GM10847 (cell line): ENCODE data around the gene CUBN.

Experiments
- POLR2A ChIP-seq: IDR thresholded peaks from 2 replicates; pipeline ENCODE4 v1.6.1; 2011; ENCODE audit not compliant: insufficient read length; ENCODE audit errors: extremely low read depth

The CUBN gene

DNA sequence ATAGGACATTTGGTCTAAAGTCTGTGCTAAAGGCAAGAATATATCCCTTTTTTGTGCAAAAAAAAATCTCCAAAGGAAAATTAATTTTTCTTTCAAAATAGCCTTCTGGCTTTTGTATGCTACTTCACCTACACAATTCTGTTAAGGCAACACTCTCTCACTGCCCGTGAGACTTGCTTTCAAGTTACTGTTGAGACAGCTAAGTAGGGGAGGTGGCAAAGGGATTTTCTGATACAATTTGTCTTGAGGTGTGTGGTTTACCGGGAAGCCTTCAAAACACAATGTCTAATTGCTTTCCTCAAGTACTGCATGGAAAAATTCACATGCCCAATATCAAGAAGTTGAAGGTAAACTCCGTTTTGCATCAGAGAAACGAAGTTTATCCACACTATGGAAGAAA, 261.6 kb downstream of the CUBN start:
- no peak for TF ChIP-seq POLR2A

DNA sequence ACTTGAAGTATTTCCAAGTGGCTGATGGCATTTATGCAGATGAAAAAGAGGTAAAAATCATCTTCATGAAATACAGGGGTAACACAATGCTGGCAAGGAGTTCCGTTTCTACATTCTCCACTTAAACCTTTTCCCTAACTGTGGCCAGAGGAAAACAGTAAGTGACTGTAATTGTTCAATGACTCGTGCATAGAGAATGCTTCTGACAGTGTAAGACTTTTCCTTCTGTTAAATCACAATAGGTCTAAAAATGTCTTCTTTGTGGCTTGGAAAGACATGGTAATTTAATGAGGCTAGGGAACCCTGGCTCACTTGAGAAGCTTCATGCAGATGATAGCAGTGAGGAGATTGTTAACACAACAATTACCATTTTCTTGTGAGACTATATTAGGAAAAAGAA, 262.1 kb downstream of the CUBN start:
- no peak for TF ChIP-seq POLR2A

DNA sequence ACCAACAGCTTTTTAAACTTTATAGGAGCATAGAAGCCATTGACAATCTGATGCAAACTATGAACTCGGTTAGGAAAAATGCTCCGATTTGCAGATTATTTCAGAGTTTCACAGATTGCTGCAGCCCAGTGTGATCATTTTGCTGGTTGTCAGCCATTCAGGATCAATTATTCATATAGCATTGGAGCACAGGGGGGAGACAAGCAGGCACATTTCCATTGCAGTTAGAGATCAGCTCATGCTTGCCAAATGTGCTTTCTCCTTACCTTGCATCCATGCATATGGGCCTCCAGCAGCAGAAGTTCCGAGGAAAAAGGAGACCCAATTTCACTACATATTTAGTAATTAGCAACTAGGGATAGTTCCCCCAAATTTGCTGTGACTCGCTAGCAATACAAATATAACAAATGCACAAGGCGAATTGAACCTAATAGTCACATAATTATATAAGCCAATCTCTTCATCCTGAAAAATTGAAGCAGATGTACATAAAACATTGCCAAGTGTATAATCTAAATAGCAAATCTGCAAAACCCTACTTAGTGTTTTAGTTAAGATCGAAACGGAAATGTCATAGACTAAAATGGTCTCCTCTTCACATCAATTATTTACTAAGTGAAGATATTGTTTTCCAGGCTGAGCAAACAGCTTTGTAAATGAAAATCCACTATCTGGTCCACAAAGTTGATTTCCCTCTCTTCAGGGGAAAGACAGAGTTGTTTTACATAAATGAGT, 262.9 kb downstream of the CUBN start:
- no peak for TF ChIP-seq POLR2A

DNA sequence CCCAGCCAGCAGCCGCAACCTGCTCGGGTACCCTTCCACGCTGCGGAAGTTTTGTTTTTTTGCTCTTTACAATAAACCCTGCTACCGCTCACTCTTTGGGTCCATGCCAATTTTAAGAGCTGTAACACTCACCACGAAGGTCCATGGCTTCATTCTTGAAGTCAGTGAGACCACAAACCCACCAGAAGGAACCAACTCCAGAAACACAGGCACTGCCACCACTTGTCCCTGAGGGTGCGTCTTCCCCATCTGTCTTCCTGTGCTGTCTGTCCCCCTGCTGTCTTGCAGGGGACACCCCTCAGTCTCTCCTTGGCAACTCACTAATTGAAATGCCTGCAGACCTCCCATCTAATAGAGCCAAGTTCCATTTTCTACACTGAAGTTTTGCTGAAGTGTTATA, 263.8 kb downstream of the CUBN start:
- TF ChIP-seq POLR2A: no peak

DNA sequence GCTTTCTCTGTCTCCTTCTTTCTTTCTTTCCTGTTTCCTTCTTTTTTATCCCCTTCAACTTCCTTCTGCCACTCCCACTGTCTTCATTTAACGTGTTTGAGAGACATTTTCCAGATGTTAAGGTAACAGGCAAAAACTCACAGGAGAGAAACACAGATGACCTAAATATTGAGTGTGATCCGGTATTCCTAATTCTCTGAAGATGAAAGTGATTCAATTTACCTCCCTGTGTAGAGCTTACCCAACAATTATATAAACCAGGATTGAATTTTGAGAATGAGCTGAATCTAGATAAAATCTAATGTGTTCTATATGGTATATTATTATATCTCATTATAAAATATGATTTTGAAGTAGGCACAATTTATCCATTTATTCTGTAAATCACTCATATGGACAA, 265.8 kb downstream of the CUBN start:
- no peak for TF ChIP-seq POLR2A

DNA sequence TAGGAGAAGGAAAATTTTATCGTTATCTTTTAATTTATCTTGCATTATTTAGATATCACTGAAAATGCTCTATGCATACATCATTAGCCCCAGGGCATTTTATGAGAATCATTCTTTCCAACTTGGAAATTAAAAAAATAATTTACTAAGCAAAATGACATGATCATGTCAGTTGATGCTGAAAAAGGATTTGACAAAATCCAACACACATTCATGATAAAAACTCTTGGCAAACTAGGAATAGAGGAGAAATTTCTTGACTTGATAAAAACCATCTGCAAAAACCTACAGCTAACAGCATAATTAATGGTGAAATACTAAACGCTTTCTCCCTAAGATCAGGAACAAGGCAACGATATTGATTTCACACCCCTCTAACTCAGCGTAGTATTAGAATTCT, 272.2 kb downstream of the CUBN start:
- TF ChIP-seq POLR2A: no peak

DNA sequence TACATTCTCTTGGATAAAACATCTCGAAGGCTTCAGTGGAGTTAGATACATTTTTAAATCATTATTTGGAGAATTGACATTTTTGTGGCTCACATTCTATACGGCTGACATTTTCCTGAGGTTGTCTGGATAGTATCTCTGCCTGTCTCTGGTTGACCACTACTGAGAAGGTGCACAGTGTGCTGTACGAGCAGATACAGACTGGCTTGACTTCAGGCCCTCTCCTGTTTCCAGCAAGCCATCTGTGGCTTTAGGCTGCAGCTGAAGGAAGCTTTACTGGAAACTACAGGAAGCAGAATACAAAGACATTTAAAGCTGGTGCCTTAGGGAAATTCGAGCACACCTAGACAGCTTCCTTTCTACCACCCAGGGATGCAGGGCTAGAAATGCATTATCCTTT, 273.0 kb downstream of the CUBN start:
- no peak for TF ChIP-seq POLR2A

DNA sequence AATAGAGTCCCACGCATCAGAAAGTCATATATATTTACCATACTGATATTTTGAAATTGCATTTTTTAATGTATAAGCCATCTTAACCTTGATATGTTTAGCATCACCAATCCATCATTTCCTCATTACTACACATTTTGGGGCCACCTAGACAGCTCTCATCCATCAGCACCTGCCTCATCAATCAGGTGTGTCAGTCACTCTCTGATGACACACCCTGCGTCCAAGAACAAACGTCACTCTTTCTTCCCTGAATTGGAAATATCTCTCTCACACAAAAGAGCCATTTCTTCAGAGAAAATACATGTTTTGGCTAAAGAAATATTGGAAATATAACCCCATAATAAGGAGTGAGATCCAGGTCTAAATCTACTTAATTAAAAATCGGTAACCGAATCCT, 273.5 kb downstream of the CUBN start:
- TF ChIP-seq POLR2A: no peak

DNA sequence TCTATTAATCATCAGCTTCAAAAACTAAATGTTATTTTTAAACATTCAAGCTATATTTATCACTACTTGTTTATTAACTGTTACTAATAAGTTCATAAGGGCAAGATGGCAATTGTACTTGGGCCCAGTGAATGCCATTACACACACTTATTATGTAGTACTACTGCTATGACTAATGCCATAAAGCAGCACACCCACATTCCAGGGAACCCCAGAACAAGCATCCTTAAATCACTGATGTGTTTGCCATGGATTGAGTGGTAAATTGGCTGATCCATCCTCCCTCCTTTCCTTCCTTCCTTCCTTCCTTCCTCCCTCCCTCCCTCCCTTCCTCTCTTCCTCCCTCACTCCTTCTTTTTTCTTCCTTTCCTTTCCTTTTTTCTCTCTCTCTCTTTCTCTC, 275.0 kb downstream of the CUBN start:
- TF ChIP-seq POLR2A: no peak

DNA sequence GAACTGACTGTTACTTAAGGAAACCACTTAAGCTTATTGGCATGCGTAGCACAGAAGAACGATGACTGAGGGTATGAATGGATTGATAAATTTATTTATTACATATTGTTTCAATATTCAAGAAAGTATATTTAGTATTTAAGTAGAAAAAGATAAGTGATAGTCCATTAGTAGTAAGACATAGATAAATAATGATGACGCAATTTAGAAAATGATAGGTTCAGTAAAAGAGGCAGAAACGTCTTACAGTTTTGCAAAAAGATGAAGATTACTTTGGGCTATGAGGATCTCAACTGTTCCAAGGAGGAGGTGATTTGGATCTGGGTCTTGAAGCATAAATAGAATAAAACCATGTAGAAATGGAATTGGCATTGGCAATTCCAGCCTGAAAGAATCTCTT, 275.8 kb downstream of the CUBN start:
- no peak for TF ChIP-seq POLR2A

DNA sequence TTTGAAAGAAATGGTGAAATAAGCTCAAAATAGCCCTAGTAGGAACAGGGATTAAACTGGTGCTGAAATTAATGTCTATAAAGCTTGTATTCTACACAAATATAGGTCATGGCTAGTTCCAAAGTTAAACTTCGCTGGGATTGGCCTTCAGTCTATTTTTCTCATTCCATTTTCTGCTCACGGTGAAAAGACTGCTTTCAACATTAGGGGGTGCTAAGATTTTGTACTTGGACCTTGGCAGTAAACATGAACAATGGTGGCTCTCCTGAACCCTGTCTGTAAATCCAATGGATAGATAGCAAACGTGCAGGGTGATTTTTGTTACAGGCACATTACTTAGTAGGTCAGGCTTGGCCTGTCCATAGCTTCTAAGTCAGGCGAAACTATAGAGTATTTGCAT, 276.4 kb downstream of the CUBN start:
- no peak for TF ChIP-seq POLR2A

DNA sequence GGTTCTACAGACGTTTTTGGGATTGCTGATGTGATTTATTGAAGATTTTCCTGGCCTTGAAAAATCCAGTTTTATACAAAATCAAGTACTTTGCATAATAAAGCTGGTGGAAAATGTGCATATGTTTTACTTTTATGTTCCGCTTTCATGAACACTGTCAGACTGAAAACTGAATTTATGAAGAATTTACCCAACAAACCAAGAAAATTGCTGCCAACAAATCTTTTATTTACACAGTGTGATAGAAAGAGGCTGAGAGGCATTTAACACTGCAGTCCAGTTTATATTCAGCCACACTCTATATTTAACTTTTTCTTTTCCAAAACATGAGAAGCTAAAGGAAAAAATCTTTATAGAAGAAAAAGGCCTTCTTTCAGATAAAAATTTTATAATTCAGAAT, 277.0 kb downstream of the CUBN start:
- TF ChIP-seq POLR2A: no peak

DNA sequence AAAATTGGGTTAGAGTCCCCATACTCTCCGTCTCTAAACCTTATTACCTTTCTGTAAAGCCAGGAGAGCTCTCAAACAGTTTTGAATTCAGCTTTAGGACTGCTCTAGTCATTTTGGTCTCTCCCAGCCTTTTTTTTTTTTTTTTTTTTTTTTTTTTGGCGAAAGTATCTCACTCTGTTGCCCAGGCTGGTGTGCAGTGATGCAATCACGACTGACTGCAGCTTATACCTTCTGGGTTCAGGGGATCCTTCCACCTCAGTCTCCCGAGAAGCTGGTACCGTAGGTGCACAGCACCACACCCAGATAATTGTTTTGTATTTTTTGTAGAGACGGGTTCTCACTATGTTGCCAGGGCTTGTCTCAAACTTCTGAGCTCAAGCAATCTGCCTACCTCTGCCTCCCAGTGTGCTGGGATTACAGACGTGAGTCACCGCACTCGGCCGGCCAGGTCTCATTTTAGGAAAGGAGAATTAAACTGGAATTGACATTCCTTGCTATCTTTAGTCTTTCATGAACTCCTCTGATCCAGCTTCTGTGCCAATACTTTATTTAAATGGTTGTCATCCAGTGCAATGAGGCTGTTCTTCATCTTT, 281.0 kb downstream of the CUBN start:
- no peak for TF ChIP-seq POLR2A

DNA sequence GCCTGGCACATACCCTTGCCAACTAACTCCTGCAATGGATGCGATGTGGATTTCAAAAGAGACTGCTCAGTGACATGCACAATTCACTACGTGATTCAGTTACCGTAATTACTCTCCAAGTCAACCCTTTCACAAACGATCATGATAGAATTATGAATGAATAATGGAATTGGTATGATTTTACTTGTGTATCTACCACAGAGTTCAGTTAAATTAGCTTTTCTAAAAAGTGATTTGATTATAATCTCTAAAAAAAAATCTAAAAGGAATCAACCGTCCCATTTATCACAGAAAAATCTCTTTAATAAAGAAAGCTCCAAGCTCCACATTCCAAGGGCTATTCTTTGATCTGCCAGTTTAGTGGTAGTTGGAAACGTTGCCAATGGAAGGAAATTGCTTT, 282.0 kb downstream of the CUBN start:
- TF ChIP-seq POLR2A: no peak

DNA sequence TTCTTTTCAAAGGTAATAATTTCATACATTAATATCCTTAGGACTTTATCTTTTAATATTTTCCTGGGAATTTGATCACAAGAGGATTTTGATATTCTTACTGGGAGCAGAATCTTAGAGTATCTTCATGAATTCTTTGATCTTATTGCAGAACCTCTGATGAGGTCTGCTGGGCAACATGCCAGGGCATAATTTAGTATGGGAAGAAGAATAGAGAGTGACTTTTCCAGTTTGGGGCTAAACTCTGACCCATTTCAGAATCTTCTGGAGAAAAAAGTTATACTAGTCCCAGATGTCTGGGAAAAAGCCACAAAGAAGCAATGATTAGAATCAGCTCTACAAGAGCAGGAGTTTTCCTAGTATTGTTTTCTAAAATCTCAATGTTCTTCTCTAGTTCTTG, 284.4 kb downstream of the CUBN start:
- TF ChIP-seq POLR2A: no peak

DNA sequence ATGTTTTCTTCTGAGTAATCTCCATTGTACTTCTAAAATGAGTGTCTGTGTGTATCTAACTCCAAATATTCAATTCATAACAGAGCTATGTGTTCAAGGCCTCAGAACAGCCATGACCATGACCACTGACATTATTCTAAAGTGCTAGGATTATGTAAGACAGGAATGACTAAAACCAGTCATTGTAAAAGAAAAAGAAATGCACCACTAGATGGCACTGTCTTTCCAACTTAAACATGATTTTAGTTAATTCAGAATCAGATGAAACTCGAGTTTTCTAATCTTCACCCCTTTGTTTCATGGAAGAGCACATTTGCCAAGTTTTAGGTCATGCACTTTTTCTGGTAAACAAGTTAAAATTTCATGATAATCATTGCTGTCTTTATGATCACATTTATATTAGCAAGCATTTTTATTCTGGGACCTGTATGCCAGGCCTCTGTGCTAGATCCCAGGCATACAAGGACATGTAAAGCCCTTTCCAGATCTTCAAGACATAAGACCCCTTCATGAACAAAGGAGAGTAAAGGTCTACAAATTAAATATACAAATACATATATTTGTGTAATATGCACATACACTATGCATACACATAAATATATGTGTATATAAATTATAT, 286.2 kb downstream of the CUBN start:
- TF ChIP-seq POLR2A: no peak

DNA sequence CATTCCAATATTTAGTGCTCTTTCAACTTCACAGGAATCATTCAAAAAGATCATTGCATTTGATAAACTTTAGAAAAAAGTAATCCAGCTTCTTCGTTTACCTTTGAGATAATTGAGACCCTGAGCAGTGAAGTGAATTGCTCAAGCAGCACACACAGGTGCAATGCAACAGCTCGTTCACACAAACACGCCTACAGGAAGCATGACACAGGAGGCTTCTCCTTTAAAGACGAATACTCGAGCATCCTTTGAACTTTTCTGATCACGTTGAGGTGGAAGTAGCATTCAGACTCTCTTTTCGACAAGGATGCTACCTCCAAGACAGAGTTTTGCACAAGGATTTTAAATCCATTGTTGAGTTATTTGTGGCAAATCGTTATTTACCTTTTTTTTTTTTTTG, 294.4 kb downstream of the CUBN start:
- no peak for TF ChIP-seq POLR2A
